ENCODE measurements around the gene FDX2.

The FDX2 gene

GRCh38 chr19:10362259-10362658, 46.4 kb upstream of the FDX2 start:
- Histone ChIP-seq H3K18ac (ENCODE audit: low read length) (no peak overlapping the region), H3K9me3 (replicated peaks in 1 of 2; ENCODE audit: control insufficient read depth in 2 of 2, insufficient read depth in 1 of 2, low read depth in 1 of 2, low read length in 2 of 2) (no peaks in the 10 kb centered on the region), H3K14ac (ENCODE audit: low read length) (no peak overlapping the region), H3K27ac (replicated peaks; ENCODE audit: low read length) (no peak overlapping the region), H3K4me2 (ENCODE audit: insufficient read depth, low read length, poor library complexity, severe bottlenecking) (no peak overlapping the region), H3K79me1 (ENCODE audit: low read depth, low read length) (peaks cover 3% of the 10 kb centered on the region), H3K4ac (ENCODE audit: low read length) (no peak overlapping the region), H2BK5ac (ENCODE audit: low read length) (no peak overlapping the region), H4K8ac (ENCODE audit: low read depth, low read length) (no peak overlapping the region), H2BK120ac (ENCODE audit: low read depth, low read length) (no peak overlapping the region), H2AK5ac (ENCODE audit: low read depth, low read length) (no peak overlapping the region), H3K4me3 (ENCODE audit: low read length in 2 of 2) (no peak overlapping the region), H2BK15ac (ENCODE audit: low read length) (no peak overlapping the region), H4K91ac (ENCODE audit: low read depth, low read length, poor library complexity) (no peak overlapping the region), H3K27me3 (ENCODE audit: control insufficient read depth in 3 of 3, insufficient read depth in 3 of 3, low read depth in 1 of 3, low read length in 3 of 3) (no peaks in the 10 kb centered on the region), H3K4me1 (ENCODE audit: control insufficient read depth in 2 of 2, insufficient read depth in 1 of 2, low read depth in 1 of 2, low read length in 2 of 2) (no peaks in the 10 kb centered on the region), H3K36me3 (replicated peaks in 1 of 2; ENCODE audit: control insufficient read depth in 2 of 2, insufficient read depth in 2 of 2, low read length in 2 of 2) (peaks cover 42 to 87% of the 10 kb centered on the region in 2 donors), H2AFZ (ENCODE audit: low read length) (no peak overlapping the region), H3K9ac (ENCODE audit: low read depth, low read length, poor library complexity) (no peak overlapping the region), H2BK12ac (ENCODE audit: low read length) (no peak overlapping the region), H3K23ac (ENCODE audit: low read depth, low read length, poor library complexity) (no peak overlapping the region)
- DNase-seq (ENCODE audit: low spot score) = no peak
- no CpG with 5 or more reads among the region's 18 CpGs for WGBS, 2 donors (ENCODE audit: extremely low coverage in 2 of 2, insufficient read length in 2 of 2, insufficient replicate concordance in 1 of 2)

GRCh38 chr19:10361569-10362011, 45.8 kb upstream of the FDX2 start:
- no peak overlapping the region for H3K18ac ChIP-seq (ENCODE audit: low read length)
- H2BK5ac ChIP-seq (ENCODE audit: low read length) = no peak overlapping the region
- no peak overlapping the region for H4K8ac ChIP-seq (ENCODE audit: low read depth, low read length)
- H2BK120ac ChIP-seq (ENCODE audit: low read depth, low read length) = no peak overlapping the region
- no peak overlapping the region for H3K23ac ChIP-seq (ENCODE audit: low read depth, low read length, poor library complexity)
- H4K91ac ChIP-seq (ENCODE audit: low read depth, low read length, poor library complexity) = no peak overlapping the region
- no peak overlapping the region for H2BK12ac ChIP-seq (ENCODE audit: low read length)
- DNase-seq (ENCODE audit: low spot score) = no peak
- H3K79me1 ChIP-seq (ENCODE audit: low read depth, low read length) = peaks cover 3% of the 10 kb centered on the region
- peaks cover 40 to 86% of the 10 kb centered on the region in 2 donors for H3K36me3 ChIP-seq (replicated peaks in 1 of 2; ENCODE audit: control insufficient read depth in 2 of 2, insufficient read depth in 2 of 2, low read length in 2 of 2)
- H3K27me3 ChIP-seq (ENCODE audit: control insufficient read depth in 3 of 3, insufficient read depth in 3 of 3, low read depth in 1 of 3, low read length in 3 of 3) = no peaks in the 10 kb centered on the region
- no peak overlapping the region for H2BK15ac ChIP-seq (ENCODE audit: low read length)
- H3K9me3 ChIP-seq (replicated peaks in 1 of 2; ENCODE audit: control insufficient read depth in 2 of 2, insufficient read depth in 1 of 2, low read depth in 1 of 2, low read length in 2 of 2) = no peaks in the 10 kb centered on the region
- H3K14ac ChIP-seq (ENCODE audit: low read length) = peak overlapping the region; percentile 38
- H3K9ac ChIP-seq (ENCODE audit: low read depth, low read length, poor library complexity) = peak overlapping the region; percentile 30
- no peak overlapping the region for H3K4ac ChIP-seq (ENCODE audit: low read length)
- no peak overlapping the region for H2AFZ ChIP-seq (ENCODE audit: low read length)
- no CpG with 5 or more reads among the region's 16 CpGs for WGBS, 2 donors (ENCODE audit: extremely low coverage in 2 of 2, insufficient read length in 2 of 2, insufficient replicate concordance in 1 of 2)
- H2AK5ac ChIP-seq (ENCODE audit: low read depth, low read length) = no peak overlapping the region
- H3K27ac ChIP-seq (replicated peaks; ENCODE audit: low read length) = no peak overlapping the region
- no peak overlapping the region for H3K4me3 ChIP-seq (ENCODE audit: low read length in 2 of 2)
- H3K4me2 ChIP-seq (ENCODE audit: insufficient read depth, low read length, poor library complexity, severe bottlenecking) = no peak overlapping the region
- no peaks in the 10 kb centered on the region for H3K4me1 ChIP-seq (ENCODE audit: control insufficient read depth in 2 of 2, insufficient read depth in 1 of 2, low read depth in 1 of 2, low read length in 2 of 2)

- no peak for DNase-seq (ENCODE audit: low spot score)
- no peak overlapping the region for H2AFZ ChIP-seq (ENCODE audit: low read length)
- H3K79me1 ChIP-seq (ENCODE audit: low read depth, low read length) = no peaks in the 10 kb centered on the region
- no peak overlapping the region for H3K14ac ChIP-seq (ENCODE audit: low read length)
- no peak overlapping the region for H3K27ac ChIP-seq (replicated peaks; ENCODE audit: low read length)
- H3K9ac ChIP-seq (ENCODE audit: low read depth, low read length, poor library complexity) = no peak overlapping the region
- peak overlapping the region; percentile 31 for H3K23ac ChIP-seq (ENCODE audit: low read depth, low read length, poor library complexity)
- no peak overlapping the region for H3K18ac ChIP-seq (ENCODE audit: low read length)
- no peaks in the 10 kb centered on the region for H3K27me3 ChIP-seq (ENCODE audit: control insufficient read depth in 3 of 3, insufficient read depth in 3 of 3, low read depth in 1 of 3, low read length in 3 of 3)
- H3K9me3 ChIP-seq (replicated peaks in 1 of 2; ENCODE audit: control insufficient read depth in 2 of 2, insufficient read depth in 1 of 2, low read depth in 1 of 2, low read length in 2 of 2) = no peaks in the 10 kb centered on the region
- no peak overlapping the region for H3K4me2 ChIP-seq (ENCODE audit: insufficient read depth, low read length, poor library complexity, severe bottlenecking)
- H4K8ac ChIP-seq (ENCODE audit: low read depth, low read length) = peak overlapping the region; percentile 82
- no peak overlapping the region for H2BK15ac ChIP-seq (ENCODE audit: low read length)
- no CpG with 5 or more reads among the region's 12 CpGs for WGBS, 2 donors (ENCODE audit: extremely low coverage in 2 of 2, insufficient read length in 2 of 2, insufficient replicate concordance in 1 of 2)
- no peak overlapping the region for H4K91ac ChIP-seq (ENCODE audit: low read depth, low read length, poor library complexity)
- H3K36me3 ChIP-seq (replicated peaks in 1 of 2; ENCODE audit: control insufficient read depth in 2 of 2, insufficient read depth in 2 of 2, low read length in 2 of 2) = peaks cover 15 to 73% of the 10 kb centered on the region in 2 donors
- no peak overlapping the region for H3K4ac ChIP-seq (ENCODE audit: low read length)
- no peak overlapping the region for H2BK12ac ChIP-seq (ENCODE audit: low read length)
- H2BK5ac ChIP-seq (ENCODE audit: low read length) = no peak overlapping the region
- no peak overlapping the region for H3K4me3 ChIP-seq (ENCODE audit: low read length in 2 of 2)
- no peak overlapping the region for H2BK120ac ChIP-seq (ENCODE audit: low read depth, low read length)
- H2AK5ac ChIP-seq (ENCODE audit: low read depth, low read length) = no peak overlapping the region
- peaks cover 0 to 17% of the 10 kb centered on the region in 2 donors for H3K4me1 ChIP-seq (ENCODE audit: control insufficient read depth in 2 of 2, insufficient read depth in 1 of 2, low read depth in 1 of 2, low read length in 2 of 2)
Measured at GRCh38 chr19:10356431-10356830, 40.6 kb upstream of the FDX2 start.

GRCh38 chr19:10353793-10354391, 38.1 kb upstream of the FDX2 start:
- peak overlapping the region; percentile 93 for H3K23ac ChIP-seq (ENCODE audit: low read depth, low read length, poor library complexity)
- H2BK15ac ChIP-seq (ENCODE audit: low read length) = no peak overlapping the region
- H3K79me1 ChIP-seq (ENCODE audit: low read depth, low read length) = no peaks in the 10 kb centered on the region
- peaks cover 0 to 17% of the 10 kb centered on the region in 2 donors for H3K4me1 ChIP-seq (ENCODE audit: control insufficient read depth in 2 of 2, insufficient read depth in 1 of 2, low read depth in 1 of 2, low read length in 2 of 2)
- peak overlapping the region; percentile 78 for H2BK5ac ChIP-seq (ENCODE audit: low read length)
- H3K27ac ChIP-seq (replicated peaks; ENCODE audit: low read length) = peak overlapping the region; percentile 74
- H3K18ac ChIP-seq (ENCODE audit: low read length) = peak overlapping the region; percentile 91
- no peak overlapping the region for H4K91ac ChIP-seq (ENCODE audit: low read depth, low read length, poor library complexity)
- no peak overlapping the region for H3K14ac ChIP-seq (ENCODE audit: low read length)
- H2AK5ac ChIP-seq (ENCODE audit: low read depth, low read length) = no peak overlapping the region
- peak overlapping the region; percentile 99 for H3K4me2 ChIP-seq (ENCODE audit: insufficient read depth, low read length, poor library complexity, severe bottlenecking)
- no peak overlapping the region for H2BK12ac ChIP-seq (ENCODE audit: low read length)
- H3K9me3 ChIP-seq (replicated peaks in 1 of 2; ENCODE audit: control insufficient read depth in 2 of 2, insufficient read depth in 1 of 2, low read depth in 1 of 2, low read length in 2 of 2) = no peaks in the 10 kb centered on the region
- DNase-seq (ENCODE audit: low spot score) = peak; percentile 92
- H3K27me3 ChIP-seq (ENCODE audit: control insufficient read depth in 3 of 3, insufficient read depth in 3 of 3, low read depth in 1 of 3, low read length in 3 of 3) = no peaks in the 10 kb centered on the region
- H3K4ac ChIP-seq (ENCODE audit: low read length) = no peak overlapping the region
- H2BK120ac ChIP-seq (ENCODE audit: low read depth, low read length) = no peak overlapping the region
- no peak overlapping the region for H4K8ac ChIP-seq (ENCODE audit: low read depth, low read length)
- peak overlapping the region in 1 of 2 donors; percentile 75 for H3K4me3 ChIP-seq (ENCODE audit: low read length in 2 of 2)
- H3K36me3 ChIP-seq (replicated peaks in 1 of 2; ENCODE audit: control insufficient read depth in 2 of 2, insufficient read depth in 2 of 2, low read length in 2 of 2) = peaks cover 6 to 68% of the 10 kb centered on the region in 2 donors
- no peak overlapping the region for H2AFZ ChIP-seq (ENCODE audit: low read length)
- H3K9ac ChIP-seq (ENCODE audit: low read depth, low read length, poor library complexity) = peak overlapping the region; percentile 77
- no CpG with 5 or more reads among the region's 32 CpGs for WGBS, 2 donors (ENCODE audit: extremely low coverage in 2 of 2, insufficient read length in 2 of 2, insufficient replicate concordance in 1 of 2)

All from neuronal stem cell (in vitro differentiated cells).